SH-SY5Y (cell line): ENCODE results near the gene TBC1D17.

Experiments
- GATA2 ChIP-seq: IDR thresholded peaks from 2 replicates; pipeline ENCODE4 v1.6.1; 2011; ENCODE audit warnings: mild to moderate bottlenecking, low read depth, low read length
- GATA3 ChIP-seq: IDR thresholded peaks from 2 replicates; pipeline ENCODE4 v1.6.1; 2011; ENCODE audit warnings: low read depth, mild to moderate bottlenecking, low read length, moderate library complexity

- TF ChIP-seq GATA3 (no peak), GATA2 (no peak)
These were observed 40.6 kb downstream of the TBC1D17 start for GRCh38 chr19:49918089-49918488.
